SK-N-SH (cell line): ENCODE data around the gene CDK5.

ENCODE experiments used
- CTCF ChIP-seq: fragments of 200-600 bp; sonication (generic); IDR thresholded peaks from 2 replicates; pipeline ENCODE4 v1.6.1; 2017; ENCODE audit warnings: antibody characterized with exemption, mild to moderate bottlenecking, moderate library complexity
- MXI1 ChIP-seq: IDR thresholded peaks from 2 replicates; pipeline ENCODE4 v1.6.1; 2012; ENCODE audit warnings: mild to moderate bottlenecking, low read depth, low read length, improper control_type of control experiment
- YY1 ChIP-seq: IDR thresholded peaks from 2 replicates; pipeline ENCODE4 v1.4.0; 2012; ENCODE audit warnings: low read depth, mild to moderate bottlenecking

- no peak for TF ChIP-seq CTCF
- TF ChIP-seq YY1, result no peak
- no peak for TF ChIP-seq MXI1
Measured at GRCh38 chr7:151035902-151036301, 21.8 kb downstream of the CDK5 start.
